ENCODE measurements around the gene MAPKAP1.

MAPKAP1 gene

GRCh38 chr9:125507226-125507625 is 199.8 kb downstream of the MAPKAP1 start:
- Histone ChIP-seq H3K9me2 (replicated peaks; ENCODE audit: control insufficient read depth, low read length) (no peaks in the 10 kb centered on the region), H3K27ac (ENCODE audit: low read depth, low read length) (no peak overlapping the region), H3K4me2 (ENCODE audit: low read length) (no peak overlapping the region), H3K79me2 (ENCODE audit: control insufficient read depth, low read length) (no peaks in the 10 kb centered on the region), H4K20me1 (ENCODE audit: control insufficient read depth, insufficient read depth, low read depth, low read length) (no peaks in the 10 kb centered on the region), H3K27me3 (ENCODE audit: control insufficient read depth, low read length) (no peaks in the 10 kb centered on the region), H3K4me1 (ENCODE audit: control insufficient read depth, low read length) (no peaks in the 10 kb centered on the region), H3K36me3 (ENCODE audit: control insufficient read depth, low read length) (no peaks in the 10 kb centered on the region), H3K4me3 (ENCODE audit: low read length) (no peak overlapping the region), H3F3A (ENCODE audit: control insufficient read depth, insufficient read depth) (no peaks in the 10 kb centered on the region), H3K9me3 (ENCODE audit: control insufficient read depth, insufficient read depth, low read length) (no peaks in the 10 kb centered on the region)
- TF ChIP-seq EZH2phosphoT487 (IDR thresholded peaks at IDR 0.05; ENCODE audit: borderline replicate concordance, low read length) (no peak), CTCF (IDR thresholded peaks at IDR 0.05; ENCODE audit: low read depth, low read length, poor library complexity, severe bottlenecking) (no peak)

- H3K27ac ChIP-seq (ENCODE audit: low read depth, low read length): no peak overlapping the region
- H3K4me3 ChIP-seq (ENCODE audit: low read length): no peak overlapping the region
- no peak overlapping the region for H3K4me2 ChIP-seq (ENCODE audit: low read length)
- H3K79me2 ChIP-seq (ENCODE audit: control insufficient read depth, low read length): no peaks in the 10 kb centered on the region
- H4K20me1 ChIP-seq (ENCODE audit: control insufficient read depth, insufficient read depth, low read depth, low read length): no peaks in the 10 kb centered on the region
- no peaks in the 10 kb centered on the region for H3K27me3 ChIP-seq (ENCODE audit: control insufficient read depth, low read length)
- no peaks in the 10 kb centered on the region for H3K36me3 ChIP-seq (ENCODE audit: control insufficient read depth, low read length)
- no peaks in the 10 kb centered on the region for H3F3A ChIP-seq (ENCODE audit: control insufficient read depth, insufficient read depth)
- no peaks in the 10 kb centered on the region for H3K9me2 ChIP-seq (replicated peaks; ENCODE audit: control insufficient read depth, low read length)
- H3K4me1 ChIP-seq (ENCODE audit: control insufficient read depth, low read length): no peaks in the 10 kb centered on the region
- TF ChIP-seq EZH2phosphoT487 (IDR thresholded peaks at IDR 0.05; ENCODE audit: borderline replicate concordance, low read length) (no peak), CTCF (IDR thresholded peaks at IDR 0.05; ENCODE audit: low read depth, low read length, poor library complexity, severe bottlenecking) (no peak)
- no peaks in the 10 kb centered on the region for H3K9me3 ChIP-seq (ENCODE audit: control insufficient read depth, insufficient read depth, low read length)
These were observed 201.0 kb downstream of the MAPKAP1 start for GRCh38 chr9:125505988-125506438.

GRCh38 chr9:125504616-125505015 is 202.4 kb downstream of the MAPKAP1 start:
- Histone ChIP-seq H3K27me3 (ENCODE audit: control insufficient read depth, low read length) (no peaks in the 10 kb centered on the region), H3K36me3 (ENCODE audit: control insufficient read depth, low read length) (no peaks in the 10 kb centered on the region), H3K9me2 (replicated peaks; ENCODE audit: control insufficient read depth, low read length) (no peaks in the 10 kb centered on the region), H4K20me1 (ENCODE audit: control insufficient read depth, insufficient read depth, low read depth, low read length) (no peaks in the 10 kb centered on the region), H3K4me3 (ENCODE audit: low read length) (no peak overlapping the region), H3K4me1 (ENCODE audit: control insufficient read depth, low read length) (no peaks in the 10 kb centered on the region), H3K79me2 (ENCODE audit: control insufficient read depth, low read length) (no peaks in the 10 kb centered on the region), H3K4me2 (ENCODE audit: low read length) (no peak overlapping the region), H3K27ac (ENCODE audit: low read depth, low read length) (no peak overlapping the region), H3K9me3 (ENCODE audit: control insufficient read depth, insufficient read depth, low read length) (no peaks in the 10 kb centered on the region), H3F3A (ENCODE audit: control insufficient read depth, insufficient read depth) (no peaks in the 10 kb centered on the region)
- TF ChIP-seq EZH2phosphoT487 (IDR thresholded peaks at IDR 0.05; ENCODE audit: borderline replicate concordance, low read length) (no peak), CTCF (IDR thresholded peaks at IDR 0.05; ENCODE audit: low read depth, low read length, poor library complexity, severe bottlenecking) (no peak)
